ENCODE measurements around the gene CYFIP1. TPM values are rescaled to one million over a fixed set of nuclear protein-coding genes. Genes with fewer than 3 reads are reported as not detected.

CYFIP1 gene
- total RNA-seq, 1 donor from 2014 or later, result 48.9 TPM

DNA sequence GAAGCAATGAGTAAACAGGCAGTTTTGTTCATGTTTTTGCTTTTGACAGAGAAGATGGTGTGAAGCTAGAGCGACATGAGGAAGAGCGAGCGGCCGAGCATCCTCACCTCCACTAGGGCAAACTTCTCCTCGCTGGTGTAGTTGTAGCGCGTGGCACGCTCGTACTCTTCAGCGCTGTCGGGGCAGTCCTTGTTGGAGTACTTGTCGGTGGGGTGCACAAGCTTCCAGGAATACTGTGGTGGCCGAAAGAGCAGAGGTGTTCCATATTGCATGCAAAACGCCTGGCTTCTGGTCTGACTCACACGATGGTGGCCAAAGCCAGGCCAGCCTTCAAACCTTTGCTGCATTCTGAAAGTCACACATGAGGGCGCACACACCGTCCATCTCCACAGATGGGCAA is 54.3 kb downstream of the CYFIP1 start:
- DNase-seq (ENCODE audit: low spot score in 2 of 2), result no peak
- no peak for FAIRE-seq

DNA sequence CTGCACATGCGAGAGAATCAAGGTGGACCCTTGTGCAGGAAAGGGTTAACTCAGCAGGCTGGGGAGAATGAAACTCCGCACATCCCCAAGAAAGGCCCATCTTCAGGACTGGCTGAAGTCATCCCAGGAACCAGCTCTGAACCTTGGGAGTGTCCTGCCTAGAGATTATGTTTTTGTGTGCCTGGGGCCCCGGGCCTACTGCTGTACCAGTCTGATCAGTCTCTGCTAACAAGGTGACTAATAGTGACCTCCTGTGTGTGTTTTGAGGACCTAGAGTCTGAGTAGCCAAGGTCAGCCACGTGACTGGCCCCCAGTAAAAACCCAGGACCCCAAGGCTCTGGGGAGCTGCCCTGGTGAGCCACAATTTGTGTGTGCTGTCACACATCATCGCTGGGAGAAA is 58.2 kb downstream of the CYFIP1 start:
- DNase-seq (ENCODE audit: low spot score in 2 of 2) (no peak), FAIRE-seq (no peak)

DNA sequence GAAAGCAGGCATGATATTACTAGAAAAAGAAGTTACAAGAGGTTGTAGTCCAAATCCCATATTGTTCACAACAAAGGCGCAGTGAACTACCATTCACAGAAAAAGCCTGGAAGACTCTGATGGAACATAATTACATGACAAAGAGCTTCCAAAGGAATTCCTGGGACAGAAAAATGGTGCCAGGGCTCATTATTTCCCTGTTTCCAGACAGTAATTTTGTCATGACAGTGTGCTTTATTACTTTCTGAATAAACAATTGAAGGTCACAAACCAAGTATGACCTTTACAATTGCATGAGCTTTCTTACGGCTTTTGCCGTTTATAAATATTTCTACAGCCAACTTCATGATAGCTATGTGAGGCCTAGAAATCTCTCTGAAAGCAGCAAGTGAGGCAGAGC is 61.0 kb downstream of the CYFIP1 start:
- DNase-seq (ENCODE audit: low spot score in 2 of 2) (no peak), FAIRE-seq (no peak)

DNA sequence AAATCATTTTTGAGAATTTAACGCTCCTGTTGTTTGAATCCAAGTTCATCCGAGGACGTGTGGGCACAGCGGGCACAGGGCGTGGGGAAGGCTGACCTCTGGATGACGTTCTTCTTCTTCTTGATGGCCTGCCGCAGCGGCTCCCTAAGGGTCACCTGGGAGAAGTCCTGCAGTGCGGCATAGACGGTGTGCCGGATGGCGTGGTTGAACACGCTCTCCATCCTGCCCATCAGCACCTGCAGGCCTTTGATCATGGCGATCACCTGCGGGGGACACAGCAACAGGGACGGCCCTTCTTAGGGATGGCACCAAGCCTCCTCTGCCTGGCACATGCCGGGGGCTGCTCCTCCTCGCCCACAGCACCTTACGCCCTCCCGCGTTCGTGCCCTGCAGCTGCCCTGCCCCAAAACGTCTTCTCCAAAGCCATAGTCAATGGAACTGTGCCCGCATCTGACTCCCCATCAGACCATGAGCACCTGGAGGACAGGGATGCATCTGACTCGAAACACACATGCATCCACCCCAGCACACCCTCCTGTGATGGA is 61.5 kb downstream of the CYFIP1 start:
- no peak for DNase-seq (ENCODE audit: low spot score in 2 of 2)
- no peak for FAIRE-seq

DNA sequence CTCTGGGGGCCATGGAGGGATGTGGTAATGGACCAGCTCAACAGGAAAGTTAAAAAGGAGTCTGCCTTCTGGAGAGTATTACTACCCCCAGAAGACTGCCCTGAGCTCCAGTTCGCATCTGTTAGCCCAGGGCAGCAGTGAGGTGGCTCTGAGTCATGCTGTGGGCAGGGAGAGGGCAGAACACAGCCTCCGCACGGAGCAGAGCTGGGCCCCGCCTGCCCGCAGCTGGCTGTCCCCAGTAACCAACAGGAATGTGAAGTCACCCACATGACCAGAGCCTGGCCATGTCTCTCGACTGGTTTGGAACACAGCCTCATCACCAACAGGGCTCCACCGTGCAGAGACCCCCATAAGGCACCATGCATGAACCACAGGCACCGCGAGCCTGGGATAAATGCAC is 62.1 kb downstream of the CYFIP1 start:
- FAIRE-seq, result no peak
- no peak for DNase-seq (ENCODE audit: low spot score in 2 of 2)

DNA sequence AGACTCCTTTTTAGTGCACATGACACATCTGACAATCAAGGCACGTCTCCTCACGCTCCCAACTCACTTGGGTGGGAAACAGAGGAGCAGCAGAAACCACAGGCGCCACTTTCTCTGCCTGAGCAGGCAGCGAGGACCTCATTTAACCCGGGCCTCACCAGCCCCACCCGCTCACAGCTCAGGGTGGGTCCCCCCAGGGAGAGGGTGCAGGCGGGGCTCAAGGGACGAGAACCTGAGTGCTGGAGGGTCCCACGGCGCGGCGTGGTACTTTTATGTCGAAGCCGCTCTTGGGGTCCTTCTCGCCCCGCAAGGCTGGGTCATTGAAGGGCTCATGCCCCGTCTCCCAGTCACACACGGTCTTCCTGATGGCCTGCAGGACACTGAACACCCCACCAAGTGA is 62.6 kb downstream of the CYFIP1 start:
- no peak for DNase-seq (ENCODE audit: low spot score in 2 of 2)
- FAIRE-seq, result no peak

DNA sequence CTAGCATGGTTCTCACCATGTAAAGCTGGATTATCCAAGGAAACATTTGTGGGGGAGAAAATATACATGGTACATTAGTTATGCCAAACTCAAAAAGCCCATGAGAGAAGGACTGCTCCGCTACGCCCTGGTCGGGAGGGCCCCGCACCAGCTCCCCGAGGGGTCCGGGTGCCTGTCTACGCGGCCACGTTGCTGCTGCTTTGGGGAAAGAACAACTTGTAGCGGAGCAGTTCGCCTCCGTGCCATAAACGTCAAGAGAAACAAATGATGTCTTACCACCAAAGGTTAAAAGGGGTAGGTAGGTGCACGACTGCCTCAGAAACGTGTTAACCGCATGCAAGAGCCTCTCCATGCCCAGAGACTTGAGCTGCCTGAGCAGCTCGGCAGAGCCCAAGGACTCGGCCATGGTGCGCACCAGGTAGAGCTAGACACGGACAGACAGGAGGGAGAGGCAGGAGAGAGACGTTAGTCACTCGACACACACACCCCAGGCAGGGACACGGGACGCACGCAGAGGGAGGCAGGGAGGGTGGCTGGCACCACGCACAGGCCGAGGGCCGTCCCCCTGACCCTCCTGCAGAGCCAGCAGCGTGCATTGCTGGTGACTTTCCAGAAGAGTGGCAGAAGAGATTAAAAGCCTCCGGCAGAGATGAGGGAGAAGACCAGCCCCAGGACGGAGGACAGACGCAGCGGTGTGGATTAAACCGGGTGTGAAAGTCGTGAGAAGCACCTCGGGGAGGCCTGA is 63.4 kb downstream of the CYFIP1 start:
- DNase-seq (ENCODE audit: low spot score in 2 of 2), result no peak
- FAIRE-seq, result no peak

DNA sequence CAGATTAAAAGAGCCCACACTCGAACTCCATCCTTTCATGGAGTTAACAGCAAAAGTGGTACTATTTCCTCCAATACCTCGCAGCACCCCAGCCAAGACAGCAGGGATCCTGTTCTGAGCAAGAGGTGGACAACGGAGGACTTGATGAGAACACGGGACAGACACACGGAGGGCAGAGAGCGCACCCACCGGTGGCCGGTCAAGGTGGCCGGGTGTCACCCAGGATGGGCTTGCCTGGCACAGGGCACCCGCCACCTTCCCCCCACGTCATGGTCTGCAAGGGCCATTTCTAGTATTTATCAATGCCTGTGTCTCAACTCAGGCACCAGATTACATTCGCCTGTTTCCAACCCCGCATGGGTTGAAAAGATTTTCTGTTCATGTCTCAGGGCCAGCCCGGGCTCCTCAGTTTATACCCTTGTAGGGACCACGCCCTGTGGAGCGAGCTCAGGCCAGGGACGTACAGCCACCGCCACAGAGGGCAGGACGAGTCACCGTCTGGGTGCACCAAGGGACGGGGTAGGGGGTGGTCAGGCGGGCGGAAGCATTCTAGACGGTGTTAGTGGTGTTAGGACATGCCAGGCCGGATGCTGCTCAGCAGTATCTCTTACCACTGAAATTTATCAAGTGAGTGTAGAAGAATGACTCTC is 64.2 kb downstream of the CYFIP1 start:
- FAIRE-seq (no peak), DNase-seq (ENCODE audit: low spot score in 2 of 2) (no peak)

DNA sequence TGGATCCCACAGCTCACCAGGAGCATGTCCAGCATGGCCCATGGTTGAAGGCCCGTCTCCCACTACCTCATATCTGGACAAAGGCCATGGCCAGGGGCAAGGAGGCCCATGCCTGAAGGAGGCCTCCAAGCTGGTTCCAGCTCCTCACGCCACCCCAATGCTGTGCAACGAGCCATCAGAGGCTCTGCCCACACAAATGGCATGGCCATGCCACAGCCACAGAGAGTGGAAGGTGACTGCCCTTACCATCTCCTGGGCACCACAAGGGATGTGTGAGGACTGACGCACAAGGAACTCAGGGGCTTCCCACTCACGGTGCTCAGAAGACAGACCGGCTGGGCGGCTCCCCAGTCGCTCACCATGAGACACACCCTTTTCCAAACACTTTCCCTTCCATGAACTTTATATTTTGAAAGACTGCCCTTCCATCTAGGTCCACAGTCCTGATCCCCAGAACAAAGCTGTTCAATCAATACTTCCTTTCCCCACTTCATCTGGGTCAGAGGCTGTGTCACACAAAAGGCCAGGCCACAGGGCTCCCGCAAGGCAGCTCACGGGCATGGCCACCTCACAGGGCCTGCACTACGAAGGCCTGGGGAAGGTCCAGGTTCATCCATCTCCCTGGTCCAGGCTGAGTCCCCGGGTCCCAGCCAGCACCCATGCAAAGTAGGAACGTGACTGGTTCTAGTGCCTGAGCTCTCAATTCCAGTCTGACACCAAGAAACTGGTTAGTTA is 66.4 kb downstream of the CYFIP1 start:
- DNase-seq (ENCODE audit: low spot score in 2 of 2) (no peak), FAIRE-seq (no peak)

DNA sequence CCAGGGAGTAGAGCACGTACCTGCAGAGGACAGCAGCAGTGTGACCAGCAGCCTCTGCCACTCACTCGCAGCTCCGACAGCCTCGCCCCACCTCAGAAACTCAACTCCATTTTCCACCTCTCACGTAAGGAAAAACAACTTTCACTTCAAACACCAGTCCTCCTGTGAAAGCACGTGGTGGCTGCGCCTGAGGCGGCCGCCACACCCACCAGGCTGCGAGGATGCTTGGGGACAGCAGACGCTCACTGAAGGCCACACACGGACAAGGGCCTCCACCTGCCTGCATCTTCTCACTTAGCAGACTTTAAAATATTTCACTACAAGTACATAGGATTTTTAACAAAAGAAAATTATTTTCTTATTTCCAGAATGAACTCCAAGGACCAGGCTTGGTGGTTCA is 67.9 kb downstream of the CYFIP1 start:
- no peak for DNase-seq (ENCODE audit: low spot score in 2 of 2)
- FAIRE-seq, result no peak

DNA sequence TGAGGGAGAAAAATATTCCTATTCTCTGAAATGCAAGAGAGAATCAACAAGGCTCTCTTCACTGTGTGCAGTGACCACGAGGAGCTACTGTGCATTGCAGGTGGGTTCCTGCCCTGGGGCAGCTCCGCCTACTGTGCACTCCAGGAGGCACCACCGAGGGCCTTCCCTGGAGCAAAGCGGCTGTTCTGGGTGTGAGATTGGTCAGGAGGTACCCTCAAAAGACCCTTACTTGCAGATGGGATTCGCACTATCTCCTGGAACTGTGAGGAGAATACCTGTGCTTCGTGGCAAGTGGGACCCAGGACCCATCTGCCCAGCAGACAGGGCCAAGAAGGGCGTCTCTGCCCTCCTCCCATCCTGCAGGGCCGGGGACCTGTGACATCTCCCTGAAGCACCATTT is 68.9 kb downstream of the CYFIP1 start:
- DNase-seq (ENCODE audit: low spot score in 2 of 2) (no peak), FAIRE-seq (no peak)

DNA sequence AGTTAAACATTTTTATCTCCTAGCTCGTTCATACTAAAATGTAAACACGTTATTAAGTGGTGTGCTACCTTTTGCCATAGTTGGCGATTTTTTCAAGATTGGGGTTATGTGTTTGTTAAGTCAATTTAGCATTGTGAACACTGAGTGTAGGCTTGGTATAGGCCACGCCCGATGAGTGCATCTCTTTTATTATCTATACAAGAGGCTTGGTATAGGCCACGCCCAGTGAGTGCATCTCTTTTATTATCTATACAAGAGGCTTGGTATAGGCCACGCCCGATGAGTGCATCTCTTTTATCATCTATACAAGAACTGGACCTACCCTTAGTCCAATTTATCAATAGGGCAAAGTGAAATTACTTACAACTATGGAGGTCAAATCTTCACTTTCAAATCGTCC is 71.3 kb downstream of the CYFIP1 start:
- FAIRE-seq, result no peak
- no peak for DNase-seq (ENCODE audit: low spot score in 2 of 2)

DNA sequence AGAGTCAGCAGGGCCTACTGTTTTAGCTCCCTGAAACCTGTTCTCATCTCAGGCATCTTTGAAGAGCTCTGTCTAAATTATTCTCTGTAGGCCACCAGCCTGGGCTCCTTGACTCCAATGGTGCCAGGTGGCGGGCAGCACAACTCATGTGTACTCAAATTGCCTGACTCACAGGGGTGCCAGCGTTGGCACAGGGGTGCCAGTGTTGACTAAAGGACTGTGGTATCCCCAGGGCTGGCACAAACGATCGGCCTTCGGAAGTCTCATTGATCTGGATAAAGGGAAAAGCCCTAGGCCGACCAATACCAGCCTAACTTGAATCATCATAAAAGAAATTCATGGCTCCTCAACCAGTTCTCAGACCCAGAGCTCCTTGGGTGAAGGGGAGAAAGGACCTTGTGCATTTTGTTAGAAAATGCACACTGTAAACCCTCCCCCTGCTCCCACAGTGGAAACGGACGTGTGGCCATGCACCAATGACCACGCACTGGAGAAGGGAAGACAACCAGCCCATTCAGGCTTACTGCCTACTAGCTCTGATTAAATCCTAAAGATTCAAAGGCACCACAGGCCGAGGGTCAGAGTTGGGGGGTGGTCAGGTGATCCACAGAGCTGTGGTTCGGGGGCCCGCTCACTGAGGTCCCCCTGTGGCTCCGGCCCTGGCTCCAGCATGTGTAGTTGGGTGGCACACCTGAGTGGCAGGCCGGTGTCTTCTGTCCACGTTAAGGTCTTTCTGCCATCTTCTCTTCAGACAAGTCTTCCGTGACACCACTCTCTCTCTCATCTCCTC is 72.8 kb downstream of the CYFIP1 start:
- DNase-seq (ENCODE audit: low spot score in 2 of 2) (no peak), FAIRE-seq (no peak)

DNA sequence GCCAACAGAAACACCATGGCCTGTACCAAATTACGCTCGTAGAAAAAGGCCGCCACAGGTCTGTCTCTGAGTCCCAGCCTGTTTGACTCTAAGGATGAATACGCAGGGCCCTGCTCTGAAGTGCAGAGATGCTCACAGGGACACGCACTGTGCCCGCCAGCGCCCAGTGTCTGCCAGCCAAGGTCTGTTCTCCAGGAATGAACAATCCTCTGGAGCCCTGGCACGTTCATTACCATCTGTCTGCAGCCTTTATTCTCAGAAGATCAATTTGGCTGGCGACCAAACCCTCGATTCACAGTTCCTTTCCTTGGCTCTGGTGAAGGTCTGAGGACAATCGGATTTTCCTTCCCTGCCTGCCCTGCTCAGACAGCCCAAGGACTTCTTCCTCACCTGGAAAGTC is 75.4 kb downstream of the CYFIP1 start:
- FAIRE-seq (no peak), DNase-seq (ENCODE audit: low spot score in 2 of 2) (no peak)

DNA sequence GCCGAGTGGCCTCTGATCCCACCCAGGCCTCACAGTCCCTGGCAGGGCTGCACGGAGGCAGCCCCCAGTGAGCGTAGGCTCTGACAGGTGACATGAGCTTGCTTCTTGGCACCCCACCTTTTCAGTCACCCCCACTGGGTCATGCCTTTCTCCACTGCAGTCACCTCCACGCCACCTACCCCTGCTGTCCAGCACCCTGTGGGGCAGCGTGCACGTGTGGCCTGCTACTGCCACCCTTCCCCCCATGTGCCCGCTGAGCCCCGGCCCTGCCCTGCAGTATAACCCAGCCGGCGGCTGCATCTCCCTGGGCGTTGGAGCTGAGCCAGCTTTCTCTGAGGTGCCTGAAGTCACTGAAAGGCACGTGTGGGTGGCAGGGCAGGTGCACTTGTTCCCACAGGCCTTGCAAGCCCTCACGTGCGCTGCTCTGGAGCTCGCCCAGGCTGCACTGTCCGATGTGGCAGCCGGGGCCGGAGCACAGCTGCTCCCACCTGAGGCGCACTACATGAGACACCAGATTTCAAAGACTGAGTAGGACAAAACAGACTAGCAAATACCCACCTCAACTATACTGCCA is 76.1 kb downstream of the CYFIP1 start:
- DNase-seq (ENCODE audit: low spot score in 2 of 2) (no peak), FAIRE-seq (no peak)

DNA sequence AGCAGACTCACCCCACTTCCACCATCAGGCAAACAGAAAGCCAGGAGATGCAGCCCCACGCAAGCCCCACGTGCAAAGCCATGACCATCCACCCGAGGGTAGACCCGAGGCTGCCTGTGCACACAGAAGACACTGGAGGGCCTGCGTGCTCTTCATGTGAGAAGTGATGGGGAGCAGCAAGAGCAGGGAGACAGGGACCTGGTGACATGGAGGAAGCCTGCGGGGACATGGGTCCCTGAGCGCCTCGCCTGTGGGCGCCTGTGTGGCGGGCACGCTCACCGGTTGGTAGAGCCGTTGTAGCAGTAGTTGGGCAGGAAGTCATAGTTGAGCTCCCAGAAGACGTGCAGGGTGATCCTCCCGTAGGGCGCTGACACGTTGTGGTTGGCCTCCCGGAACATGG is 76.7 kb downstream of the CYFIP1 start:
- DNase-seq (ENCODE audit: low spot score in 2 of 2), result no peak
- no peak for FAIRE-seq

DNA sequence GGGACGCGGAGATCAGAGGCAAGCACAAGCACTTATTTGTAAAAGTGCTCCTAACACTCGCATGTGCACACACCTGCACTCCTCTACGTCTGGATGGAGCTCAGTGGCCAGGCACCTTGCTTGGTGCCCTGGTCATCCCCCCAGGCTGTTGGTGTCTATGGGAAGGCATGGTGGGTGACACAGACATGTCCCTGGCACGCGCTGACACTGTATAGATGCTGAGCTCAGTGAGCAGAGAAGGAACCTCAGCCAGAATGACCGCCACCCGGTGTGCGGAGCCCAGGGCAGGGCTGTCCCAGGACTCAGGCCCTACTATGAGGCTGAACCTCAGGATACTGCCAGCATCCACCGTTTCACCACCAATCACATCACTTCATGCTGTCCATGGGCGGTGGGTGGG is 77.2 kb downstream of the CYFIP1 start:
- FAIRE-seq (no peak), DNase-seq (ENCODE audit: low spot score in 2 of 2) (no peak)

DNA sequence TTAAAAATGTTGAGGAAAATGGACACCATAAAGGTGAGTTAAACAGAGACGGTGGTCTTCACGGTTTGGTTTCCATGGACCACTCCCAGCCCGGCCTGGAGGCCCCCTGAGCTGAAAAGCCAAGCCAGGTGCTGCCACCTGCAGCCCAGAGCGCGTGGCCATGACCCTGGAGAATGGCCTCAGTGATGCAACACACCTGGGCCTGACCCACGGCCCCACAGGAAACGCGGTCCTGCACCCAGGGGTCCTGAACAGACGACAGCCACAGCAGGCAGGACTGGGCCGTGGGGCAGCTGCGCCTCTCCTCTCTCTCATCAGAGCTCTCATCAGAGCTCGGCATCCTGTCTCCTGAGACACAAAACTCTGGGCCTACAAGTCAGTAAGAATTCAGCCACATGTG is 77.6 kb downstream of the CYFIP1 start:
- no peak for FAIRE-seq
- no peak for DNase-seq (ENCODE audit: low spot score in 2 of 2)

DNA sequence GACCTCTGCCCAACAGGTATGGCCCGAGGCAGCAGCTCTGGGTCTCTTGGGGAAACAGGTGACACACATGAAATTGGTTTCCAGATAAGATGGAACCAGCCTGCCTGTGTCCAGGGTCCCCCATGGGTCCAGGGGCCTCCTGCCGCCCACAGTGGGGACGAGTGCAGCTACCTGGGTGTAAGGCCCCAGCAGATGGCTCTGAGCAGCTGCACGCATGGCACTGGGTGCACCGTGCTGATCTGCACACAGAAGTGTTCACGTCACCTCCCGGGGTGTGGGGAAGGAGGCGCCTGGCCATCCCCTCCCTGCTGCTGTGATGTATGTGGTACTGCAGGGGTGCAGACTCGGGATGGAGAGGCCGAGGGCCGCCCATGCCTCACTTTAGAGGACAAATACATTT is 78.1 kb downstream of the CYFIP1 start:
- FAIRE-seq (no peak), DNase-seq (ENCODE audit: low spot score in 2 of 2) (no peak)

DNA sequence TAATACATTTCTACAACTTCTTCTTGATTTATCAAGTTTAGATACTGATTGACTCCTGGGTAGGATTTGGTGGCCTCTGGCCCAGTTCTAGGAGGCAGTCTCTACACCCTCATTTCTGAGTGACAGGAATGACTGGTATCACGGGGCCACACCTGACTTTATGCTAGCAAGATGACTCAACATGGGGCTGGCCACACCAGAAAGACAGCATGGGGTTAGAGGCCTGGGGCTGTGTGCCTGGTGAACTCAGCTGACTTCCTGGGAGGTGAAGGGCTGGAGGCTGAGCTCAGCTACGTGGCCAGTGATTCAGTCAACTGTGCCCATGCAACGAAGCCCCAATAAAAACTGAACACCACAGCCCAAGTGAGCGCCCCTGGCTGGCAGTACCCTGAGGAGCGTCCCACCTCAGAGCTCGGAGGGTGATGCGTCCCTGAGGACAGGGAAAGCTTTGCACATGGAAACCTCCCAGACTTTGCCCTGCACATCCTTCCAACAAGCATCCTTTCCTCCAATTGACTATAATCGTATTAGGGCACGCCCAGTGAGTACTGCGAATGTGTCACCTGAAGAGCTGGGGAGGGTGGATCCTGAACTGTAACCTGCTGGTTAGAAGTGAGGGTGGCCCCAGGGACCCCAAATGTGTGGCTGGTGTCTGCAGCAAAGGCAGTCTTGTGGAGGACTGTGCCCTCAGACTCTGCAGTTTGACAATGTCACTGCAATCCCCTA is 84.5 kb downstream of the CYFIP1 start:
- no peak for DNase-seq (ENCODE audit: low spot score in 2 of 2)

More for the DNA sequence above, 84.5 kb downstream of the CYFIP1 start:
- FAIRE-seq, result no peak
